ENCODE data around the gene ADGRL3.

DNA sequence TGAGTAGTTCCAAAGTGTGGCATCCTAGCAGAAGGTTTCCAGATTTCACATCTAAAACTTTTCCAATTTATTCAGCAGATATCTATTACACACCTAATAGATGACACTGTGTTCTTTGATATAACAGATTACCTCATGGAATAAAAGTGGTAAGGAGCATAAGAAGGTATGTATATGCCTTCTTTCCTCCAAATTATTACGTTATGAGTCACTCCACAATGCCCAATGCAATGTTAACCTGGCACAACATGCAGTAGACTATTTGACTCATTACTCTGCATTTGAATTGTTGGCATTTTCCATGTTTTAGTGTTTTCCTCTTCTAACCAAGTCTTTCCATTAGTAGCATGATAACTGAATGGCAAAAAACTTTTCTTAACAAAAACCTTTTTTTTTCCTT lies 383.6 kb downstream of the ADGRL3 start:
- TF ChIP-seq CTCF (conservative IDR thresholded peaks at IDR 0.05; ENCODE audit: low read length), result no peak
- TF ChIP-seq EZH2phosphoT487 (IDR thresholded peaks at IDR 0.05; ENCODE audit: borderline replicate concordance, low read depth, low read length), result no peak

Measured in OCI-LY7 (cell line).